Measurements from ENCODE around the gene CLDN24.
A peak's percentile ranks its signal among the peaks of the same experiment; 100 is the strongest.

DNA sequence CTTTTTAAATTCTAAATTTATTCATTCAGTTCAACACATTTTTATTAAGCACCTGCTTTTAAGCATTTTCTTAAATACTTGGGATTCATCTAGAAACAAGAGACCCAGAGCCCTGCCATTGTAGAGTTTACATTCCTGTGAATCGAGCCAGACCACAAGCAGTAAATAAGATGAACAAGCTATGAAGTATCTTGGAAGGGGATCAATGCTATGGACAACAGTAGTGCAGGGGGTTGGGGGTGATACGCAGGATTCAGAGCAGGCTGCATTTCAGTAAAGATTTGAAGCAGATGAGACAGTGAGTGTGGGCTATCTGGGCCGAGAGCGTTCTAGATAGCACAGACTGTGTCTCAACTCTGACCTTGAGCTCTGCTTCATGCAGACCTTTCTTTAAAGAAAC lies 37.3 kb downstream of the CLDN24 start:
- TF ChIP-seq CTCF (IDR thresholded peaks at IDR 0.05) (no peak), GABPA (IDR thresholded peaks at IDR 0.05; ENCODE audit: low read depth) (no peak), SIN3A (IDR thresholded peaks at IDR 0.05; ENCODE audit: borderline replicate concordance, low read depth, low read length) (no peak), POLR2AphosphoS5 (IDR thresholded peaks at IDR 0.05; ENCODE audit: low read depth, low read length) (no peak), FOXJ3 (CRISPR knock-in tag; IDR thresholded peaks at IDR 0.05) (no peak), SMC3 (IDR thresholded peaks at IDR 0.05; ENCODE audit: low read depth, low read length) (no peak), EZH2phosphoT487 (IDR thresholded peaks at IDR 0.05; ENCODE audit: borderline replicate concordance, low read depth) (no peak), NFIC (IDR thresholded peaks at IDR 0.05; ENCODE audit: borderline replicate concordance) (peak; percentile 71), YY1 (IDR thresholded peaks at IDR 0.05; ENCODE audit: low read depth) (no peak), RCOR1 (IDR thresholded peaks at IDR 0.05; ENCODE audit: low read length) (no peak), JUND (IDR thresholded peaks at IDR 0.05) (peak; percentile 31), GATA2 (CRISPR knock-in tag; IDR thresholded peaks at IDR 0.05) (no peak), MAX (IDR thresholded peaks at IDR 0.05; ENCODE audit: low read depth) (no peak)
